GM12874 (cell line): ENCODE results near the gene P4HA2.

Experiments
- CTCF ChIP-seq: IDR thresholded peaks from 2 replicates; pipeline ENCODE4 v1.5.1; 2011; ENCODE audit warnings: low read depth, mild to moderate bottlenecking, control low read depth, low read length, moderate library complexity; ENCODE audit not compliant: insufficient read depth

Gene P4HA2

GRCh38 chr5:132238169-132238744, 10.6 kb upstream of the P4HA2 start:
- peak; percentile 86 for TF ChIP-seq CTCF

- TF ChIP-seq CTCF, result no peak
Measured at GRCh38 chr5:132237670-132238069, 10.0 kb upstream of the P4HA2 start.

GRCh38 chr5:132237141-132237540, 9.5 kb upstream of the P4HA2 start:
- TF ChIP-seq CTCF, result no peak

- TF ChIP-seq CTCF, result no peak
Measured at GRCh38 chr5:132235340-132235739, 7.7 kb upstream of the P4HA2 start.

- TF ChIP-seq CTCF, result no peak
Measured at GRCh38 chr5:132234684-132235062, 7.0 kb upstream of the P4HA2 start.

- no peak for TF ChIP-seq CTCF
Measured at GRCh38 chr5:132233811-132234683, 6.4 kb upstream of the P4HA2 start.

GRCh38 chr5:132233081-132233480, 5.4 kb upstream of the P4HA2 start:
- no peak for TF ChIP-seq CTCF
